Keratinocyte (primary cell): ENCODE measurements around the gene ANKUB1. TPM values are rescaled to one million over a fixed set of nuclear protein-coding genes. Genes with fewer than 3 reads are reported as not detected.

Experiments
- DNase-seq: peaks from one replicate; pipeline ENCODE4 v3.0.0-alpha.2; 2011; ENCODE audit warnings: low read depth, missing footprints, low spot score
- FAIRE-seq: peaks from 2 replicates; lab custom pipeline; 2011; peaks lifted over from hg19 to GRCh38; lab: Jason Lieb, UNC
- H2AFZ ChIP-seq: 2 replicates; pipeline ENCODE4 v1.6.0; 2012; ENCODE audit warnings: low read length, control low read depth, inconsistent platforms; ENCODE audit not compliant: control insufficient read depth
- H3K27ac ChIP-seq: 2 replicates; pipeline ENCODE4 v1.5.1; 2011; ENCODE audit warnings: low read length; ENCODE audit not compliant: control insufficient read depth, insufficient read depth
- H3K27me3 ChIP-seq: 3 replicates; pipeline ENCODE4 v1.6.0; 2011; ENCODE audit warnings: low read length; ENCODE audit not compliant: control insufficient read depth, insufficient read depth; ENCODE audit errors: extremely low read depth
- H3K36me3 ChIP-seq, 2 experiments: 2 replicates in 1 of 2; 3 replicates in 1 of 2; pipeline ENCODE4 v1.5.1; 2011; ENCODE audit warnings: low read length in 2 of 2, mild to moderate bottlenecking in 1 of 2; ENCODE audit not compliant: control insufficient read depth in 2 of 2, insufficient read depth in 2 of 2; ENCODE audit errors: extremely low read depth in 1 of 2
- H3K4me1 ChIP-seq: 3 replicates; pipeline ENCODE4 v1.5.1; 2011; ENCODE audit warnings: low read length; ENCODE audit not compliant: control insufficient read depth, insufficient read depth; ENCODE audit errors: extremely low read depth
- H3K4me2 ChIP-seq: 3 replicates; pipeline ENCODE4 v1.6.0; 2011; ENCODE audit warnings: low read depth, low read length; ENCODE audit not compliant: control insufficient read depth, insufficient read depth; ENCODE audit errors: extremely low read depth
- H3K4me3 ChIP-seq, 3 experiments: fragments of 200-600 bp in 1 of 3; sonication (generic) in 1 of 3; 2 replicates in 2 of 3; 3 replicates in 1 of 3; pipeline ENCODE4 v1.5.1; 2011 to 2016; ENCODE audit warnings: low read length in 3 of 3, mild to moderate bottlenecking in 3 of 3, control low read depth in 2 of 3, inconsistent platforms in 1 of 3, low read depth in 1 of 3, mixed read lengths in 1 of 3, mixed run types in 1 of 3, moderate library complexity in 1 of 3; ENCODE audit not compliant: control insufficient read depth in 2 of 3, insufficient read depth in 2 of 3; ENCODE audit errors: extremely low read depth in 1 of 3
- H3K79me2 ChIP-seq: 2 replicates; pipeline ENCODE4 v1.6.0; 2012; ENCODE audit warnings: low read length; ENCODE audit not compliant: control insufficient read depth, insufficient read depth
- H3K9ac ChIP-seq: 3 replicates; pipeline ENCODE4 v1.6.0; 2011; ENCODE audit warnings: low read length; ENCODE audit not compliant: control insufficient read depth, insufficient read depth; ENCODE audit errors: extremely low read depth
- H3K9me1 ChIP-seq: 3 replicates; pipeline ENCODE4 v1.6.0; 2011; ENCODE audit warnings: low read length; ENCODE audit not compliant: control insufficient read depth, insufficient read depth; ENCODE audit errors: extremely low read depth
- H3K9me3 ChIP-seq: 2 replicates; pipeline ENCODE4 v1.5.1; 2012; ENCODE audit warnings: low read depth, low read length; ENCODE audit not compliant: control insufficient read depth
- H4K20me1 ChIP-seq: 3 replicates; pipeline ENCODE4 v1.6.0; 2011; ENCODE audit warnings: low read length; ENCODE audit not compliant: control insufficient read depth, insufficient read depth; ENCODE audit errors: extremely low read depth
- CTCF ChIP-seq, 3 experiments: IDR thresholded peaks in 1 of 3; conservative IDR thresholded peaks in 1 of 3; optimal IDR thresholded peaks in 1 of 3; 2 replicates in 2 of 3; 3 replicates in 1 of 3; pipeline versions ENCODE3 to v1.5.1; 2011; ENCODE audit warnings: low read length in 3 of 3, mild to moderate bottlenecking in 3 of 3, moderate library complexity in 2 of 3, control low read depth in 1 of 3, inconsistent platforms in 1 of 3; ENCODE audit not compliant: insufficient read depth in 2 of 3; ENCODE audit errors: extremely low read depth in 1 of 3
- EZH2 ChIP-seq: IDR thresholded peaks from one replicate; pipeline ENCODE4 v1.6.1; 2012; ENCODE audit warnings: inconsistent platforms, mild to moderate bottlenecking, low read length, moderate library complexity
- dilution Hi-C: fragments of 300-500 bp; cut with MboI; formaldehyde crosslinking; loops from one replicate; pipeline ENCODE4 v1.7.0; 2020; ENCODE audit warnings: low sequenced_read_pairs; ENCODE audit not compliant: extremely low pct_ligation_motif_present
- polyA plus RNA-seq, 5 experiments: library from polyadenylated mRNA; depleted of rRNA in 3 of 5; stranded (reverse) in 3 of 5; stranded (forward) in 1 of 5; unstranded in 1 of 5; fragments of >200 nt; gene quantifications; 1 replicate in 1 of 5; 2 replicates in 3 of 5; 3 replicates in 1 of 5; pipeline versions ENCODE4 v1.2.1 to v1.2.3, GENCODE V29; 2011 to 2012; ENCODE audit warnings: missing spikeins in 2 of 5, low read depth in 1 of 5, low replicate concordance in 1 of 5

ANKUB1 gene
- polyA plus RNA-seq, 1 donor (not counting 4 experiments of a cell fraction or from before 2014, with no cell fraction given), result 0.66 TPM

DNA sequence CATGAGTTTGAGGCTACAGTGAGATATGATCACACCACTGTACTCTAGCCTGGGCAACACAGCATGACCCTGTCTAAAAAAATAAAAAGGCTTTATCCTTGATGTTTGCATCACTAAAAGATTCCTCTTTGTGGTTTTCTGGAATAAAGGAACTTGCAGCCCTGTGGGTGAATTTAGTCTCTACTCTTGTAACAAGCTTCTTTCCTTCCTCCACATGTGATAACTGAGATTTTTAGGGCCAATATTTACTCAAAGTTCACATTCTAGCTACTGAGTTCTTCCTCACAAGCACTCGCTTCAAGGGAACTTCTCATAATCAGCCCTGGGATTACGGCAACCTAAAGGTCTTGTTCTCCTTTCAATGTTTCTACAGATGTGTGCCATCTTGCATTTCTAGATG, 64.7 kb downstream of the ANKUB1 start:
- Histone ChIP-seq H3K4me2 (no peak overlapping the region), H3K79me2 (no peaks in the 10 kb centered on the region), H3K4me1 (peaks cover 4% of the 10 kb centered on the region), H3K27ac (no peak overlapping the region), H4K20me1 (no peaks in the 10 kb centered on the region), H3K9ac (no peak overlapping the region), H3K36me3 (no peaks in the 10 kb centered on the region), H3K4me3 (no peak overlapping the region), H3K27me3 (no peaks in the 10 kb centered on the region), H2AFZ (no peak overlapping the region), H3K9me1 (no peaks in the 10 kb centered on the region), H3K9me3 (no peaks in the 10 kb centered on the region)
- no peak for TF ChIP-seq CTCF (optimal IDR thresholded peaks at IDR 0.05 in 1 of 3, IDR thresholded peaks at IDR 0.05 in 1 of 3, conservative IDR thresholded peaks at IDR 0.05 in 1 of 3; ENCODE audit: extremely low read depth in 1 of 3, insufficient read depth in 2 of 3, low read length in 3 of 3)
- TF ChIP-seq EZH2, result no peak
- dilution Hi-C loops, result no loop called here
- FAIRE-seq (no peak), DNase-seq (no peak)

DNA sequence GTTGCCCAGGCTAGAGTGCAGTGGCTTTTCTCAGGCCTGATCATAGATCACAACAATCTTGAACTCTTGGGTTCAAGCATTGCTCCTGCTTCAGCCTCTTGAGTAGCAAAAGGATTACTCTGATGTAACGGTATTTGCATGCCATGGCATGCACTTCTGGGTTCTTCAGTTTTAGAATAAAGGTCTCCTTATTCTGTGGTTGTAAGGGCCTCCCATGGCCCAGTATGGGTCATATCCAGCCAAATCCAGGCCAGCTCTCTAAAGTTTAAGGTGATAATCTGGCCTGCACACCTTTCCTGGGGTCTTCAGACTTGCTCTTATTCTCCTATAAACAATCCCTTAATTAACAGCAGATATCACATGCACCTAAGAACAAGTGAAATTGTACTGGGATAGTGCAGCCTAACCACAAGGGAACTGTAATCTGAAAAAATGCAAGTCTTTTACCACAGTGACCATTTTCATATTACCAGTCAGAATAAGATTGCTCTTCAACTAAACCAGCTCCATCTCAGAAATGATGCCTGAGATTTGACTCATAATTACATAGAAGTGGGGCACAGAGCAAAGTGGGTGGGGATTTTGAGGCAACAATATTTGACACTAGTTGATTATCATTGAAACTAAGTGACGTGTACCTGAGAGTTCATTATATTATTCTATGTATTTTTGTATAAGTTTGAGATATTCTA, 65.5 kb downstream of the ANKUB1 start:
- Histone ChIP-seq H3K9me3 (no peaks in the 10 kb centered on the region), H4K20me1 (no peaks in the 10 kb centered on the region), H3K27ac (no peak overlapping the region), H2AFZ (no peak overlapping the region), H3K27me3 (no peaks in the 10 kb centered on the region), H3K4me3 (no peak overlapping the region), H3K4me1 (peaks cover 4% of the 10 kb centered on the region), H3K9me1 (no peaks in the 10 kb centered on the region), H3K9ac (no peak overlapping the region), H3K79me2 (no peaks in the 10 kb centered on the region), H3K36me3 (no peaks in the 10 kb centered on the region), H3K4me2 (no peak overlapping the region)
- dilution Hi-C loops, result no loop called here
- no peak for TF ChIP-seq CTCF (optimal IDR thresholded peaks at IDR 0.05 in 1 of 3, IDR thresholded peaks at IDR 0.05 in 1 of 3, conservative IDR thresholded peaks at IDR 0.05 in 1 of 3; ENCODE audit: extremely low read depth in 1 of 3, insufficient read depth in 2 of 3, low read length in 3 of 3)
- TF ChIP-seq EZH2, result no peak
- FAIRE-seq (no peak), DNase-seq (no peak)
